Chondrocyte (in vitro differentiated cells): ENCODE measurements around the gene SLC25A14. TPM values are rescaled to one million over a fixed set of nuclear protein-coding genes. Genes with fewer than 3 reads are reported as not detected.

ENCODE experiments used
- DNase-seq: peaks from one replicate; pipeline ENCODE4 v3.0.0; 2021; ENCODE audit warnings: mixed read lengths, low spot score
- H3K27ac Mint-ChIP-seq: one replicate; pipeline ENCODE4 v1.8.0; 2021; ENCODE audit warnings: mild to moderate bottlenecking, moderate library complexity, mixed read lengths; ENCODE audit not compliant: unreplicated experiment
- H3K27me3 Mint-ChIP-seq: 2 replicates; pipeline ENCODE4 v1.8.0; 2021; ENCODE audit warnings: low read depth, mixed read lengths
- H3K36me3 Mint-ChIP-seq: 2 replicates; pipeline ENCODE4 v1.8.0; 2021; ENCODE audit warnings: low read depth, mixed read lengths
- H3K4me1 Mint-ChIP-seq: 2 replicates; pipeline ENCODE4 v1.8.0; 2021; ENCODE audit warnings: low read depth, mild to moderate bottlenecking, mixed read lengths
- H3K4me3 Mint-ChIP-seq: one replicate; pipeline ENCODE4 v1.8.0; 2021; ENCODE audit warnings: mild to moderate bottlenecking, moderate library complexity, mixed read lengths; ENCODE audit not compliant: unreplicated experiment
- H3K9me3 Mint-ChIP-seq: 2 replicates; pipeline ENCODE4 v1.8.0; 2021; ENCODE audit warnings: low read depth, mixed read lengths
- CTCF ChIP-seq: fragments of 200-600 bp; sonication (generic); IDR thresholded peaks from 2 replicates; pipeline ENCODE4 v1.5.0; 2021; ENCODE audit warnings: antibody characterized with exemption, mild to moderate bottlenecking, moderate library complexity
- total RNA-seq: library from RNA; stranded (reverse); gene quantifications from 3 replicates; pipeline ENCODE4 v1.2.1, GENCODE V29; 2021

The SLC25A14 gene
- total RNA-seq, 1 donor from 2014 or later, result 12.9 TPM

- peaks cover 4% of the 10 kb centered on the region for H3K9me3 Mint-ChIP-seq
- no peak within 1 kb of the TSS for H3K4me3 Mint-ChIP-seq
- no peak for TF ChIP-seq CTCF
- no peak within 1 kb of the TSS for H3K27ac Mint-ChIP-seq
- H3K36me3 Mint-ChIP-seq, result no peaks in the 10 kb centered on the region
- no peaks in the 10 kb centered on the region for H3K4me1 Mint-ChIP-seq
- H3K27me3 Mint-ChIP-seq, result peaks cover 16% of the 10 kb centered on the region
- DNase-seq, result no peak
These were observed 45.8 kb downstream of the SLC25A14 start, which contains the start of gene GPR119 for GRCh38 chrX:130385520-130385919. Gene GPR119 (minus strand): TSS chrX:130385674. CDS start chrX:130385447, 227 bp downstream.

GRCh38 chrX:130386408-130386808 is 46.7 kb downstream of the SLC25A14 start:
- no peak for DNase-seq
- H3K4me1 Mint-ChIP-seq, result no peaks in the 10 kb centered on the region
- no peak overlapping the region for H3K27ac Mint-ChIP-seq
- H3K4me3 Mint-ChIP-seq, result no peak overlapping the region
- peaks cover 16% of the 10 kb centered on the region for H3K27me3 Mint-ChIP-seq
- TF ChIP-seq CTCF, result no peak
- H3K9me3 Mint-ChIP-seq, result peaks cover 4% of the 10 kb centered on the region
- H3K36me3 Mint-ChIP-seq, result no peaks in the 10 kb centered on the region

GRCh38 chrX:130393451-130394074 is 53.8 kb downstream of the SLC25A14 start:
- Mint-ChIP-seq H3K36me3 (no peaks in the 10 kb centered on the region), H3K27ac (no peak overlapping the region), H3K27me3 (peaks cover 21% of the 10 kb centered on the region), H3K4me1 (no peaks in the 10 kb centered on the region), H3K4me3 (no peak overlapping the region), H3K9me3 (no peaks in the 10 kb centered on the region)
- DNase-seq, result no peak
- peak; percentile 83 for TF ChIP-seq CTCF

GRCh38 chrX:130395341-130395740 is 55.6 kb downstream of the SLC25A14 start:
- H3K36me3 Mint-ChIP-seq, result no peaks in the 10 kb centered on the region
- DNase-seq, result no peak
- peaks cover 21% of the 10 kb centered on the region for H3K27me3 Mint-ChIP-seq
- no peak overlapping the region for H3K4me3 Mint-ChIP-seq
- H3K27ac Mint-ChIP-seq, result no peak overlapping the region
- no peaks in the 10 kb centered on the region for H3K9me3 Mint-ChIP-seq
- no peak for TF ChIP-seq CTCF
- H3K4me1 Mint-ChIP-seq, result no peaks in the 10 kb centered on the region

GRCh38 chrX:130401415-130402207 is 61.9 kb downstream of the SLC25A14 start, which contains the start of gene RBMX2:
Gene RBMX2 (plus strand): TSS chrX:130401987. CDS start chrX:130402033, 46 bp downstream.
- no peaks in the 10 kb centered on the region for H3K9me3 Mint-ChIP-seq

More at GRCh38 chrX:130401415-130402207, 61.9 kb downstream of the SLC25A14 start, which contains the start of gene RBMX2:
- peak within 1 kb of the TSS; percentile 79 for H3K4me3 Mint-ChIP-seq
- H3K36me3 Mint-ChIP-seq, result no peaks in the 10 kb centered on the region
- H3K4me1 Mint-ChIP-seq, result peaks cover 11% of the 10 kb centered on the region
- H3K27me3 Mint-ChIP-seq, result peaks cover 4% of the 10 kb centered on the region
- peak within 1 kb of the TSS; percentile 88 for H3K27ac Mint-ChIP-seq
- DNase-seq, result no peak
- TF ChIP-seq CTCF, result no peak
